HG02571 (cell line): Measurements from ENCODE around the gene ALDOA.
"Not testable (repeated sequence)": the region's sequence is repeated elsewhere in the genome, so short reads cannot be mapped to it uniquely, and the experiment has no call there.

Experiments
- ATAC-seq: cut with Tn5 transposase; IDR thresholded peaks from one replicate; pipeline ENCODE4 v1.9.1; 2021; ENCODE audit warnings: mild to moderate bottlenecking, moderate library complexity; ENCODE audit not compliant: unreplicated experiment

ALDOA gene

DNA sequence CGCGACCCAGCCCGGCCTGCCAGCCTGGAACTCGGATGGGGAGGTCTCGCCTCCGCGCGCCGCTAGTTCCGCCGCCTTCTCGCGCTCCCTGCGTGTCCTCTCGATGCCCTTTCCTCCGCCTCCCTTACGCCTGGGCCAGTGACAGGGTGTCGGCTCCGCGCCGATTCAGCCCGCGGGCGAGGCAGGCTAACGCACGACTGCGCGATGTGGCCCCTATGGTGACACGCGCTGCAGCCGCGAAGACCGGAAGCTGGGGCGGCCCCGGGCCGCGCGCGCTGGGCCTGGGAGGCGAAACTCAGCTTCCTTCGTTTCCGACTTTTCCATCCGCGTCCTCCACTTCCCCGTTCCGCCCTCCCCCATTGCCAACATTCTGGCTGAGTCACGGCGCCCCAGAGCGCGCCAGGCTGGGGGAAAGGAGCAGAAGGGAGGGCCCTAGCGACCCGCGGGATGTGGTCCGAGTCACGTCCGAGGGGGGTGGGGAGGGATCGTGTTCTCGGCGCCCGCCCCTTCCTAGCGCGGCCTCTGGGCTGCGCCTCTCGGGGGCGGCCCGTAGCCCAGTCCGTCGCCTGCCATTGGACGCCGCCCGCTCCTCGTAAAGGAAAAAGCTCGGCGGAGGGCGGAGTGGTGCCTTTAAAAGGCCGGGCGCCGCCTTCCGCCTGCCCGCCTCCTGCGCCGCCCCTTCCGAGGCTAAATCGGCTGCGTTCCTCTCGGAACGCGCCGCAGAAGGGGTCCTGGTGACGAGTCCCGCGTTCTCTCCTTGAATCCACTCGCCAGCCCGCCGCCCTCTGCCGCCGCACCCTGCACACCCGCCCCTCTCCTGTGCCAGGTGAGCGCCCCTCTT is at the start of gene ALDOA:
Gene ALDOA (plus strand): TSS at position 659 of the 841 bp plus-strand sequence. CDS start 1,138 bp downstream, outside the sequence.
- ATAC-seq, result peak; percentile 74

DNA sequence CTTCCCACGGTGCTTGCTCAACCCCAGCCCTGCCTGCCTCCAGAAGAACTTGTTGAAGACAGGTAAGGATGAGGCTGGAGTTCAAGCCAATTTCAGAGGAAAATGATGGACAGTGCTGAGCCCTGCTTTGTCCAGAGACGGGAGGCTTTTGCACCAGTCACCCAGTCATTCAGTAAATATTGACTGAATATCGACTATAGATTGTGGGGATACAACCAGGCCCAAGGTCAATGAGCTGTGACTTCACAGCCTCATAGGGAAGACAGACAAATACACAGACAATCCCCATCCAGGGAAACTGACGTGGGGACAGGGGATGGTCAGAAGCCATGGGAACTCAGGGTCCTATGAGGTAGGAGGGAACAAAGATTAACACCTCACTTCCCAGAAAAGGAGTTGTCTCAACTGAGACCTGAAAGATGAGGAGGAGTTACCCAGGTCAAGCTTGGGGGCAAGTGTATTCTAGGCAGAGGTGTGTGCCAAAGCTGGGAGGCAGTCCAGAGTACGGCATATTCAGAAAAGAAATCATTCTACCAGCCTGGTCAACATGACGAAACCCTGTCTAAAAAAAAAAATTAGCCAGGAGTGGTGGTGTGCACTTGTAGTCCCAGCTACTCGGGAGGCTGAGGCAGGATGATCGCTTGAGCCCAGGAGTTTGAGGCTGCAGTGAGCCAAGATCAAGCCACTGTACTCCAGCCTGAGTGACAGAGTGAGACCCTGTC is 48.8 kb upstream of the ALDOA start:
- no peak for ATAC-seq

DNA sequence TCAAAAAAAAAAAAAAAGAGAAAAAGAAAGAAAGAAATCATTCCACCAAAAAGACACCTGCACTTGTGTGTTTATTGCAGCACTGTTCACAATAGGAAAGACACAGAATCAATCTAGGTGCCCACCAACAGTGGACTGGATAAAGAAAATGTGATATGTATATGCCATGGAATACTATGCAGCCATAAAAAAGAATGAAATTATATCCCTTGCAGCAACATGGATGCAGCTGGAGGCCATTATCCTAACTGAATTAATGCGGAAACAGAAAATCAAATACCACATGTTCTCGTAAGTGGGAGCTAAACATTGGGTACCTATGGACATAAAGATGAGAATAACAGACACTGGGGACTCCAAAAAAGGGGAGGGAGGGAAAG is 48.3 kb upstream of the ALDOA start:
- no peak for ATAC-seq

DNA sequence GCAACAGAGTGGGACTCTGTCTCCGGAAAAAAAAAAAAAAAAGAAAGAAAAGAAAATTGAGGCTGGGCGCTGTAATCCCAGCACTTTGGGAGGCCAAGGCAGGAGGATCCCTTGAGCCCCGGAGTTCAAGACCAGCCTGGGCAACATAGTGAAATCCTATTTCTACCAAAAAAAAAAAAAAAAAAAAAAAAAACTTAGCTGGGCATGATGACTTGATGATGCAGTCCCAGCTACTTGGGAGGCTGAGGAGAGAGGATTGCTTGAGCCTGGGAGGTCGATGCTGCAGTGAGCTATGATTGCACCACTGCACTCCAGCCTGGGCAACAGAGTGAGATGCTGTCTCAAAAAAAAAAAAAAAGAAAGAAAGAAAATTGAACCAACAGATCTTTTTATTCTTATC is 47.6 kb upstream of the ALDOA start:
- not testable (repeated sequence) for ATAC-seq

DNA sequence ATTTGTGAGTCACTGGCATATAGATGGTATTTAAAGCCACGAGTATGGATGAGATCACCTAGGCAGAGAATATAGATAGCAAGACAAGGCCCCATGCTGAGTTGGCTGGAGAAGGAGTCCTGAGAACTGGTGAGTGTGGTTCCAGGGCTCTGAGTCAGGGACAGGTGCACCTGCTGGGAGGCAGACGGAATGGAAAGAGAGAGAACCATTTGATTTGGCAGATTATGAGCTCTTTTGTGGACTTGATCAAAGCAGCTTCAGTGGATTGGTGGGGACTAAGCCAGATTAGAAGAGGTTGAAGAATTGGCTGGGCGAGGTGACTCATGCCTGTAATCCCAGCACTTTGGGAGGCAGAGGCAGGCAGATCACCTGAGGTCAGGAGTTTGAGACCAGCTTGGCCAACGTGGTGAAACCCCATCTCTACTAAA is 46.8 kb upstream of the ALDOA start:
- ATAC-seq, result no peak

DNA sequence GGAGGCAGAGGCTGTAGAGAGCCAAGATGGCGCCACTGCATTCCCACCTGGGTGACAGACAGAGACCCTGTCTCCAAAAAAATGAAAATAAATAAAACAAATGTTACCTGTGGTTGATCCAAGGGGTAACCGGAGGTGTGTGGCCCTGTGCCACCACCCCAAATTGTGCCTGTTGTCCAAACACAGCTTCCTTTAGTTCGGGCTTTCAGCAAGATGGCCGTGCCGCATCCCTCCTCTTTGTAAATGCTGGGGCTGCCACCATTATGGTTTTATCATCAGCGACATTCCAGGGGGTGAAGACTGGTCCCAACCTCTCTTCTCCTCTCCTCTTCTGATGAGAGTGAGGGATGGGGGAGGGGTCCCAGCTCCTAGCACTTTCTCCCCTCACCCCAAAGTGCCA is 42.7 kb upstream of the ALDOA start, which contains the start of gene C16orf92:
Gene C16orf92 (plus strand): TSS at position 312 of the 400 bp plus-strand sequence. CDS start 143 bp downstream, outside the sequence.
- no peak for ATAC-seq

DNA sequence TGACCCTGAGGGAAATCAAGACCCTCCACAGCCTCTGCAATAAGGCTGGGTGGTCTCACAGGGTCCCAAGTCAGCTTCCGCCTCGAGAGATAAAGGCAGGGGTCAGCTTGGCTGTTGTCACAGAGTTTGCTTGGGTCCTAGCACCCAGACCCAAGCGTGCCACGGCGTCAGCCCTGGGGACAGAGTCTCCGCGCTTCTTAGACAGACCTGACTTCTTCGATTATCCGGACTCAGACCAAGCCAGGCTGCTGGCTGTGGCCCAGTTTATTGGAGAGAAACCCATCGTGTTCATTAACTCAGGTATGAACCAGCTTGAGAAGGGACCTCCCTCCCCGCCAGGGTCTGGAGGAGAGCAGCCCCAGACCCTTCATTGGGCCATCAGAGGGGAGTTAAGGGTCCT is 42.0 kb upstream of the ALDOA start:
- ATAC-seq, result no peak

DNA sequence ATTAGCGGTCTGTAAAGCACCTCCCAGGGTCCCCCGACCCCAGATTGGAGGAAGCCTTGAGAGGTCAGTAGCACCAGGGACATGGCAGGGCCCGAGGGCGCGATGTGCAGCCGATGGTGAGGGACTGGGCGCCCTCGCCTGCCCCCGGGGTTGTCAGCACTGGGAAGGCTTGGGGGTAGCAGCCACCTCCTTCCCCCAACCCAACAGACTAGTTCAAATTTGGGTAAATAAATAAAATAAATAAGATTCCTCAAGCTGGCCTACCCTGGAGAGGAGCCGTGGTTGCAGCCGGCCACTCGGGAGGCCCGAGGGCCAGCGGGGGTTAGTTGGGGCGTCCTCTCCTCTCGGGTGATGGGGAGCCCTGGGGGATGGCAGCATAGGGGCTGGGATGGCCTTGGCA is 41.1 kb upstream of the ALDOA start:
- ATAC-seq, result no peak

DNA sequence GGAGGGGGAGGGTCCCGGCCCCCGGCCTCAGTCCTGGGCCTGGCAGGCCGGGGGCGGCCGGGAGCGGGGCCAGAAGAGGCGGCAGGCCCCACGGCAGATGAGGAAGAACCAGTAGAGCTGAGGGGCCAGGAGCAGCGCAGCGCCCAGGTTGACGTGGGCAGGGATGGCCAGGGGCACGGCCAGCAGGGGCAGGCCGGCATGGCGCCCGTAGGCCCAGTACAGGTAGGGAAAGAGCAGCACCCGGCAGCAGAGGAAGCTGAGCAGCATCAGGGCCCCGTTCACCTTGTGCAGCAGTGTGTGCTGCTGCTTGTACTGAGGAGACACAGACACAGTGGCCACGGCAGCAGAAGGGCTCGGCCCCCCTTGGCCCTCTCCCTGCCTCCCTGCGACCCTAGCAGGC is 40.4 kb upstream of the ALDOA start:
- ATAC-seq, result no peak

DNA sequence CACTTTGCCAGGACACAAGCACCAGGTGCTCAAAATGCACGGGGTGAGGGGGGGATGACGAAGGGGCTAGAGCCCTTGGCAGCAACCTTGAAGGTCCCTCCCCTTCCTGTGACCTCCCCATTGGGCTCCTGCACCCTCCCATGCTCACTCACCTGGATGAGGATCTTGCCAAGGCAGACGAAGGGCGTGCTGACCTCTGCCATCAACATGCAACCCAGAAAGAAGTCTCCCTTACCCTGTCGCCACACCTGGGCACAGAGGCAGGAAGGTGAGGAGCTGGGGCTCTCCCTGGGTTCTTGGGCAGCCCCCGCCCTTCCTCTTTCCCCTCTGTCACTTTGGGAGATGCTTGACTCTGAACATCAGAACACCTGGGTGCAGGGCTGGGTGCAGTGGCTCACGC is 40.0 kb upstream of the ALDOA start:
- no peak for ATAC-seq

DNA sequence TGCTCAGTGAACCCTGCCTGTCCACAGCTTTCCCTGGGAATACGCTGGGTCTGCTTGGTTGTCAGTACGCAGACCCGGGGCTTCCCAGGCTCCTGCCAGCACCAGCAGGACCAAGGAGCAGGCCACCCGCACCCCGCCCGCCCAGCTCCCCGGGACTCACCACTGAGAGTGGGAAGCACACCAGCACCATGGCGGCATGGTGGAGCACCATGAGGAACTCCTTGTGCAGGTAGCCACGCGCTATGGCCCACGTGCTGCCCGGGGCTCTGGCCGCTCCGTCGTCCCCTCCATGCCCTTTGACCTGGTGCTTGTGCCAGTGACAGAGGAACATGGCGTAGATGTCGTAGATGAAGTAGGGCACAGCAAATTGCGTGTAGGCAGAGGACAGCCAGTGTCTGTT is 39.1 kb upstream of the ALDOA start:
- ATAC-seq, result no peak

DNA sequence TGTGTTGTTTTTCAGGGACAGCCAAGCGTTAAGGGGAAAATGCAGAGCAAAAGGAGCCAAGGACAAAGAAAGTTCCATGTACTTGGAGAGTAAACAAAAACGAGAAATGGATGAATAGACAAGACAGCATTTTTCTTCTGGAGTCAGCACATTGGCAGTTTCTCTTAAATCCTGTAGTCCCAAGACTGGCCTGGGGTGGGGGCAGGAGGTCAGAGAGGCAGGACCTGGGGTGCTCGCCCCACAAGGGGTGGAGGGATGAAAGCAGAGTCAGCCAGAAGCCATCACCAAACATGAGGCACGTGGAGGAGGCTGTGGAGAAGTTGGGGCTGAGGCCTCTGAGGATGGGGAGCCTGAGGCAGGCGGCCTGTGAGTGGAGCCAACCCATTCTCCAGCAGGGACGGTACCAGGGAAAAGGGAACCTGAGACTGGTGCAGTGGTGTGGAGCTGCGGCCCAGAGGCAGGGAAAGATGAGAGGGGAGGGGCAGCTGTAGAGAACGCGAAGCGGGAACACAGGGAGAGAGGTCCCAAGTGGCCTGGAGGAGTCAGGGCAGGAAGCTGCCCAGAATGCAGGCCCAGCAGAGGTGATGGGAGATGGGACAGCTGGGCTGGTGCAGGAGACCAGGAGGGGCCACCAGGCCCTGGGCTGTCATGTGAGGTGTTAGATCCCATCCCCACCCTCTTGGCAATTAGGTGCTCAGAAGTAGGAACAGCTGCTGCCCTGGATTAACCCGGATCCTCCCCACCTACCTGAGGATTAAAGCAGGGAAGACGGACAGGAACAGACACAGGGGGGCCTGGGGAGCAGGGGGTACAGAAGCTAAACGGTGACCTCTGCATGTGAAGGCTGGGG is 37.7 kb upstream of the ALDOA start:
- no peak for ATAC-seq

DNA sequence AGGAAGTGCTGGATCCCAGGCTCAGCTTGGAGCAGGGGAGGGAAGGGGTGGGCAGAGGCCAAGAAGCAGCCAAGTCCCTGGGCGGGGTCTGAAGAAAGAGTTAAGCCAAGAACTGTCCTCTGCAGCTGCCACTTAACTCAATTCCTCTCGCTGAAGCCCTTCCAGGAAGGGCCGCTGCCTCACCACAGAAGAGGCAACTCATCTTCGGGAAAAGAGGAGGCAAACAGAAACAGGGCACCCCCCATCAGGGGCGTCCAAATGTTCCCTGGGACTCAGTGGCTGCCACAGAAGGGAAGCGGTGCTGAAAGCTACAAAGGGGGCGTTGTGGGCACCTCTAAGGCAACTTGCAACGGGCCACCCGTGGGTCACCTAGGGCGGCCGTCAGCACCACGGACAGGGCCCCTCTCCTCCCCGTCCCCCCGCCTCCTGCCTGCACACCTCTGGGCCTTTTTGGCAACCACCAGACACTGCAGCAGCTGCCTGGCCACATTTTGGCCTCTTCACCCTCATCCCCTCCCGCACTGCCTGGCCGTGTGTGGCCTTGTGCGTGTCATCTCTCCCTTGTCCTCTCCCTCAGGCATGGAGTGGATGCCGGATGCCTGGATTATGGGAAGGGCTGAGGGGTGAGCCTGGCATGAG is 37.0 kb upstream of the ALDOA start:
- no peak for ATAC-seq

DNA sequence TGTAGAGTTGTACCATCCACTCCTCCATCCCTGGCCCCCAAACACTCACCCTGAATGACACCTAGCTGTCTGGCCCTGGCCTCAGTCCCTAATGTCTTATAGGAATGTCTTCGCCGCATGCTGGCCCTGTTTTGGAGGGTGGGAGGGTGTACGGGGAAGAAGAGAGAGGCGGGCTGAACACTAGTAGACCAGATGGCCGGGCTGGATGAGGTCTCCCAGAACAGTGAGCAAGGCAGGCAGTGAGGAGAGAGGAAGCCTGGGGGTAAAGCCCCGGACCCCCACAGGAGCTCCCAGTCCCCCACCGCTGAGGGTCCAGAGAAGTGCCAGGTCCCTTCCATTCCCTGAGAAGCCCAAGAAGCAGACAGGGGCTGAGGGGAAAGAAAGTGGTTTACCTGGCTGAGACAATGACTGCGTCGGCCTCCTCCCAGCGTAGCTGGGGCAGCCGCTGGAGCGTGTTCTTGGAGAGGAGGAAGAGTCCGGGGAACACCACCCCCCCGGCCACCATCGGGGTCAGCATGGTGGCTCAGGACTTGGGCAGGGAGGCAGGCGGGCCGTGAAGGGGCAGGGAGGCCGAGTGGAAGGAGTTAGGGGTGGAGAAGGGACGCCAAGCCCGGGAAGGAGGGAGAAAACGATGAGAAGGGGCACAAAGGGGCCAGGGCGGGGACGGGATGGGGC is 35.4 kb upstream of the ALDOA start:
- ATAC-seq, result no peak

DNA sequence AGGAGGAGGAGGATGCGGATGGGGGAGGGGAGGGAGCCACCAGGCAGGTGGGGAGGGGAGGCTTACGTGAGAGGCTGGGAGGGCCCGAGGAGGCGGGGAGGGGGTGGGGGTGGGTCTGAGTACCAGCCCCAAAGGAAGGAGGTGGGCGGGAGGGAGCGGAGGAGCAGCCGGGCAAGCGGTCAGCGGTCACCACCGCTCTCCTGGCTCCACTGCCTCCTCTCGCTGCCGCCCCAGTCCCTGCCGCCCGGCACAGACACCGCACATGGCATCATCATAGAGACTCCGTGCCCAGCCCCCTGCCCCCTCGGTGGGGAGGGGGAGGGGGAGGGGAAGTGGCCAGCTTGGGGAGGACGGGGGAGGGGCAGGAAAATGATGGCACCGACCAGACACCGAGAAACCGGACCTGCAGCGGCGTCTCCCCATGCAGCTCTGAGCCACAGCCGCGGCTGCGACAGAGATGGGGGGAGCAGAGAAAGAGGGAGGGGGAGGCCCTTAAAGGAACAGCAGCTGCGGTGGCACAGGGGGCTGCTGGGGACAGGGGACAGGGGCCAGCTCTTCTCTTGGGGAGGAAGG is 34.6 kb upstream of the ALDOA start, which contains the start of gene TLCD3B:
Gene TLCD3B (minus strand): TSS at position 431 of the 573 bp plus-strand sequence. CDS start 744 bp downstream, outside the sequence.
- ATAC-seq, result no peak

DNA sequence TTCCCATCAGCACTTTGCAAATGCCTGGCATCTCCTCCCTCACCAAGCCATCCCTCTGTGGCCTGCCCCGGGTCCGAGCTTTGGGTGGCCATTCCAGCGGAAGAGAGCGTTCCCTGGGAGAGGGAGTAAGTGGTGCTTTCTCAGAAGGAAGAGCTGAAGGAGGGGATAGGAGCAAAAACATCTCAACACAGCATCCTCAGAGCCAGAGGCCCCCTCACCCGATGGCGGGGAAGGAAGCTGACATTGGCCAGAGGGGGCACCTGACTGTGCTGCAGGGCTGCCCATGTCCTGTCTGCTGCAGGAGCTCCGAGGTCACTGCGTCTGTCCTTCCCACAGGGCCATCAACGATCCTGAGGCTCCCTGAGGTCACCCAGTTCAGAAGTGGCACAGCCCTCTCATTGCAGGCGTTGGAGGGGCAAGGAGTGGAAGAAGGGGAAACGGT is 34.1 kb upstream of the ALDOA start:
- ATAC-seq, result no peak

DNA sequence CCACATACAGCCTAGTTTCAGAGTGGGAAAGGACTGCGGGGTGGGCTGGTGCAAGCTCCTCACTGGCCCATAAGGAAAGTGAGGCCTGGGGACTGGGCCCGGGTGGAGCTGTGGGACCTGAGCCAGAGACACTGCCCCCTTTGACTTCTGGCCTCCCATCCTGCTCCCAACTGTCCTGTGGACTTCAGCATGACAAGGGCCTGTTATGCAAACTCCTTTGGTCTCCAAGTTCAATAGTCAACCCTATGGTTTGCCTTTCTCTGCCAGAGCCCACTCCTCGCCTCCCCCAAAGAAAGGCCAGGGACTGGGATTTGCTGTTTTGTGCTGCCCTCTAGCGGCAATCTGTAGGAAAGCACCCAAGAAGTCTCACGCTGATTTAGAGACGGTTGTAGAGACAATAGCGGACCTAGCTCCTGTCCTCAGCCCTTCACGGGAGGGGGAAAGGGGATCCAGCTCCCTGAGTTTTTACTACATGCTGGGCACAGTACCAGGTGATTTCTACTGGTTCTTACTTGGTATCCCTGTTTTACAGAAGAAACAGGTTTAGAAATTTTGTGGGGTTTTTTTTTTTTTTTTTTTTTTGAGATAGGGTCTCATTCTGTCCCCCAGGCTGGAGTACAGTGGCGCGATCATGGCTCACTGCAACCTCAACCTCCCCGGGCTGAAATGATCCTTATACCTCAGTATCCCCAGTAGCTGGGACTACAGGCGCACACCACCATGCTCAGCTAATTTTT is 33.3 kb upstream of the ALDOA start:
- ATAC-seq, result no peak

DNA sequence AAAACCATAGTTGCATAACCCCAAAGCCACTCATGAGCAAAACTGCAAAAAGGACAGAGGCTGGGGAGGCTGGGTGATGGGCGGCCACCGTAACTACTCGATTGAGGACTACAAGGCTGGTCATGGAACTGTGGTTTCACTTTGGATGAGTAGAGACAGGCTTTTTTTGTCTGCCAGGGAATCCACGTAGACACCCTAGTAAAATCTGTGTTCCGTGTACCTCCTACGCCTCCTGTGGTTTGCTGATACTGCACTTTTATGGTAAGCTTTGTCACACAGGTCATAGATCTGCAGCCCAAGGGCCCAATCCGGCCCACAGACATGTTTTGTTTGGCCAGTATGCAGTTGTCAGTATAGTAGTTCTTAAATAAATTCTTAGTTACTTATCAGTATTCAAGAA is 32.3 kb upstream of the ALDOA start:
- ATAC-seq, result no peak

DNA sequence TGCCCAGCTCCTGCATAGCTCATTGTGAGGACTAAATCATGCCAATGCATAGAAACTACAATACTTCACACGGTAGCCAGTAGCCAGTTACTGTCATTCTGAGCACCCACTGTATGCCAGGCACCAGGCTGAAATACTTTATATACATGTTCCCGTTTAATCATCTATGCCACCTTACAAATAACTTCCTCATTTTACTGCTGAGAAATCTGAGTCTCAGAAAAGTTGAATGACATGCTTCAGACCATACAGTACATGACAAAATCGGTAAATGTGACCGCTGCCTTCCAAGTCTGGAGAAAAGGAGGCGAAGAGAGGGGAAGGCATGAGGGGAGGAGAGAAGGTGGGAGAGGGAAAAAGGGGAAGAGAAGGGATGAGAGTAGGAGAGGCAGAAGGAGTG is 25.3 kb upstream of the ALDOA start:
- no peak for ATAC-seq
